Gastroesophageal sphincter (tissue), 4 donors: ENCODE measurements around the gene ITPK1. TPM values are rescaled to one million over a fixed set of nuclear protein-coding genes. Genes with fewer than 3 reads are reported as not detected.

ENCODE experiments used
- ATAC-seq: fragments of 150-250 bp; one replicate; pipeline ENCODE4 v1.9.1; 2016; ENCODE audit warnings: mild to moderate bottlenecking, moderate library complexity
- H3K27ac ChIP-seq, 4 donors: fragments of 200-600 bp; sonication (generic) in 3 of 4; 1 replicate in 3 of 4; 2 replicates in 1 of 4; pipeline ENCODE4 v1.5.1; 2016 to 2019
- H3K27me3 ChIP-seq: fragments of 200-600 bp; sonication (generic); one replicate; pipeline ENCODE4 v1.5.1; 2019
- H3K36me3 ChIP-seq, 2 donors: fragments of 200-600 bp; sonication (generic); one replicate each; pipeline ENCODE4 v1.5.1; 2019; ENCODE audit warnings: control low read depth in 1 of 2
- H3K4me1 ChIP-seq, 3 donors: fragments of 200-600 bp; sonication (generic); 1 replicate in 2 of 3; 2 replicates in 1 of 3; pipeline ENCODE4 v1.5.1; 2016 to 2019; ENCODE audit warnings: control low read depth in 2 of 3
- H3K4me3 ChIP-seq, 2 donors: fragments of 200-600 bp; sonication (generic); one replicate each; pipeline ENCODE4 v1.5.1; 2019; ENCODE audit warnings: mild to moderate bottlenecking in 1 of 2, moderate library complexity in 1 of 2
- H3K9me3 ChIP-seq, 3 donors: fragments of 200-600 bp; sonication (generic); one replicate each; pipeline ENCODE4 v1.5.1; 2017 to 2019; ENCODE audit warnings: control low read depth in 2 of 3
- EP300 ChIP-seq: sonication (generic); formaldehyde crosslinking; IDR thresholded peaks from one replicate; pipeline ENCODE4 v1.6.1; 2017; ENCODE audit warnings: antibody characterized with exemption, mild to moderate bottlenecking
- POLR2A ChIP-seq, 2 donors: fragments of 450-650 bp; IDR thresholded peaks; one replicate each; pipeline ENCODE4 v1.6.1; 2017; ENCODE audit warnings: antibody characterized with exemption in 2 of 2, mild to moderate bottlenecking in 2 of 2, moderate library complexity in 1 of 2
- POLR2AphosphoS5 ChIP-seq: sonication (generic); formaldehyde crosslinking; IDR thresholded peaks from one replicate; pipeline ENCODE4 v1.6.1; 2017; ENCODE audit warnings: antibody characterized with exemption
- WGBS, 2 donors: methylation state at CpG; one replicate each; pipeline ENCODE4 v1.1.5; 2018; ENCODE audit warnings: low coverage in 1 of 2; 5-methylcytosine and 5-hydroxymethylcytosine counted together
- total RNA-seq, 4 donors: library from RNA; depleted of rRNA; stranded (reverse); fragments of >200 nt; gene quantifications; one replicate each; pipeline ENCODE4 v1.1.0, GENCODE V29; 2016
- TF ChIP-seq, protein P1 (sequence below), 4 experiments: fragments of 200-600 bp in 2 of 4; fragments of 450-650 bp in 2 of 4; sonication (generic) in 1 of 4; IDR thresholded peaks; one replicate each; pipeline ENCODE4 v1.5.1; 2017 to 2019; ENCODE audit warnings: antibody characterized with exemption in 4 of 4, mild to moderate bottlenecking in 2 of 4, moderate library complexity in 2 of 4

Gene ITPK1
- total RNA-seq, 4 donors from 2014 or later = 68.8 to 201 (median 134) TPM

DNA sequence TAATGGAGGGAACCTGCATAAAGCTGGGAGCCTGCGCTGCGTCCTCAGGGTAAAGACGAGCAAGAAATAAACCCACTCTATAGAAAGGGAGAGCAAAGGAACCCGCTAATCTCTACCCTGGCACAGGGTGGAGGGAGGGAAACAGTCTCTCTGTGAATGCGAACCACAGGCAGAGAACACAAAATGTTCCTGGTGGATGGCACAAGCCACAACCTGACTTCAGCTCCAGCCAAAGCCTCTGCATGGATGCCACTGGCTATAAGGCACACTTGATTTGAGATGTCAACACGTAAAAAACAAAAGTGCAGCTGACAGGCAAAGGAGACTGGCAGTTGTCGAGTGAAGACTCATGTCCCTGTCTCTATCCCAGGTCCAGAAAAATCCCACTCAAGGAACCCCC is 160.3 kb downstream of the ITPK1 start:
- no peak for ATAC-seq
- TF ChIP-seq EP300 (no peak), POLR2A (IDR thresholded peaks at IDR 0.05) (no peak), POLR2AphosphoS5 (no peak)
- TF ChIP-seq, protein P1, sequence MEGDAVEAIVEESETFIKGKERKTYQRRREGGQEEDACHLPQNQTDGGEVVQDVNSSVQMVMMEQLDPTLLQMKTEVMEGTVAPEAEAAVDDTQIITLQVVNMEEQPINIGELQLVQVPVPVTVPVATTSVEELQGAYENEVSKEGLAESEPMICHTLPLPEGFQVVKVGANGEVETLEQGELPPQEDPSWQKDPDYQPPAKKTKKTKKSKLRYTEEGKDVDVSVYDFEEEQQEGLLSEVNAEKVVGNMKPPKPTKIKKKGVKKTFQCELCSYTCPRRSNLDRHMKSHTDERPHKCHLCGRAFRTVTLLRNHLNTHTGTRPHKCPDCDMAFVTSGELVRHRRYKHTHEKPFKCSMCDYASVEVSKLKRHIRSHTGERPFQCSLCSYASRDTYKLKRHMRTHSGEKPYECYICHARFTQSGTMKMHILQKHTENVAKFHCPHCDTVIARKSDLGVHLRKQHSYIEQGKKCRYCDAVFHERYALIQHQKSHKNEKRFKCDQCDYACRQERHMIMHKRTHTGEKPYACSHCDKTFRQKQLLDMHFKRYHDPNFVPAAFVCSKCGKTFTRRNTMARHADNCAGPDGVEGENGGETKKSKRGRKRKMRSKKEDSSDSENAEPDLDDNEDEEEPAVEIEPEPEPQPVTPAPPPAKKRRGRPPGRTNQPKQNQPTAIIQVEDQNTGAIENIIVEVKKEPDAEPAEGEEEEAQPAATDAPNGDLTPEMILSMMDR (IDR thresholded peaks at IDR 0.05) = no peak
- peaks cover 0 to 88% of the 10 kb centered on the region in 2 donors for H3K36me3 ChIP-seq

DNA sequence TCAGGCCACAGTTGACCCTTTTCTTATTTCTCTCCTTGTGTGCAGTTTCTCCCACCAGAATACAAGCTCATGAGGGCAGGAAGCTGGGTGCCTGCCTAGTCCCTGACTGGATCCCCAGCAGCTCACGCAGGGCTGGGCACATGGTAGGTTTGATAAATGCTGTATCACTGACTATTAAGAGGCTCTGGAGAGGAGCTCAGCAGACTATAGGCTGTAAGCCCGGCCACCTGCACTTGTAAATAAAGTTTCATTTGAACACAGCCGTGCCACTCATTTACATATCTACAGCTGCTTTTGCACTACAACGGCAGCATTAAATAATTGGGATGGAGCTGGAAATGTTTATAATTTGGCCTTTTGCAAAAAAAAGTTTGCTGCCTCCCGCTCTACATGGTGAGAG is 160.8 kb downstream of the ITPK1 start:
- peaks cover 0 to 88% of the 10 kb centered on the region in 2 donors for H3K36me3 ChIP-seq

More for the DNA sequence above, 160.3 kb downstream of the ITPK1 start:
- peaks cover 0 to 48% (median 7%) of the 10 kb centered on the region in 3 donors for H3K4me1 ChIP-seq
- 83 to 94% methylated on average over 6 to 7 of the region's 7 CpGs for WGBS, 2 donors
- H3K27ac ChIP-seq = no peak overlapping the region
- H3K9me3 ChIP-seq = no peaks in the 10 kb centered on the region
- H3K4me3 ChIP-seq = no peak overlapping the region
- H3K27me3 ChIP-seq = no peaks in the 10 kb centered on the region

DNA sequence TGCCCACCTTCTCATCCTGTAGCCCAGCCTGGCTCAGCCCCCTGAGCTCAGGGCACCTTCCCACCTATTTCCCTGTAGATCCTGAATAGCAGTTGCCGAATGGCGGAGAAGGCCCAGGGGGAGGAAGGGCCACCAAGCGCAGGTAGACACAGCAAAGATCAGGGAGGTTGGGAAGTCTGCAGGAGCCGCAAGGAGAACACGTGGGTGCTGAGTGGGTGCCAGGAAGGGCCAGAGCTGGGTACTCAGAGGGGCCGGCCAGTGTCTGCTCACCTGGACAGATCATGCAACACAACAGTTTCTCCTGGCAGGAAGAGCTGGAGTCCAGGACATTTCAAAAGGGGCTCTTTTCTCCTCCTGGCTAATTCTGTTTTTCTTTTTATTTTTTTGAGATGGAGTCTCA is 162.2 kb downstream of the ITPK1 start:
- TF ChIP-seq, protein P1 (IDR thresholded peaks at IDR 0.05) = no peak
- TF ChIP-seq EP300 (no peak), POLR2A (IDR thresholded peaks at IDR 0.05) (no peak), POLR2AphosphoS5 (no peak)
- no peaks in the 10 kb centered on the region for H3K27me3 ChIP-seq
- no peak overlapping the region for H3K4me3 ChIP-seq
- peaks cover 0 to 88% of the 10 kb centered on the region in 2 donors for H3K36me3 ChIP-seq
- WGBS, 2 donors = 79% methylated on average over 3 of the region's 6 CpGs; no CpG with 5 or more reads in 1 of the 2 donors
- no peaks in the 10 kb centered on the region for H3K9me3 ChIP-seq
- H3K27ac ChIP-seq = peak overlapping the region in 2 of 4 donors; percentile 26 to 32
- H3K4me1 ChIP-seq = peaks cover 0 to 40% (median 11%) of the 10 kb centered on the region in 3 donors
- ATAC-seq = no peak

More for the DNA sequence above, 160.8 kb downstream of the ITPK1 start:
- H3K27ac ChIP-seq = no peak overlapping the region
- ATAC-seq = no peak
- H3K27me3 ChIP-seq = no peaks in the 10 kb centered on the region
- no peak overlapping the region for H3K4me3 ChIP-seq
- peaks cover 0 to 50% (median 10%) of the 10 kb centered on the region in 3 donors for H3K4me1 ChIP-seq
- TF ChIP-seq POLR2AphosphoS5 (no peak), POLR2A (IDR thresholded peaks at IDR 0.05) (no peak), EP300 (no peak)
- TF ChIP-seq, protein P1 (IDR thresholded peaks at IDR 0.05) = no peak
- WGBS, 2 donors = 74 to 79% methylated on average over 4 of the region's 5 CpGs
- H3K9me3 ChIP-seq = no peaks in the 10 kb centered on the region

DNA sequence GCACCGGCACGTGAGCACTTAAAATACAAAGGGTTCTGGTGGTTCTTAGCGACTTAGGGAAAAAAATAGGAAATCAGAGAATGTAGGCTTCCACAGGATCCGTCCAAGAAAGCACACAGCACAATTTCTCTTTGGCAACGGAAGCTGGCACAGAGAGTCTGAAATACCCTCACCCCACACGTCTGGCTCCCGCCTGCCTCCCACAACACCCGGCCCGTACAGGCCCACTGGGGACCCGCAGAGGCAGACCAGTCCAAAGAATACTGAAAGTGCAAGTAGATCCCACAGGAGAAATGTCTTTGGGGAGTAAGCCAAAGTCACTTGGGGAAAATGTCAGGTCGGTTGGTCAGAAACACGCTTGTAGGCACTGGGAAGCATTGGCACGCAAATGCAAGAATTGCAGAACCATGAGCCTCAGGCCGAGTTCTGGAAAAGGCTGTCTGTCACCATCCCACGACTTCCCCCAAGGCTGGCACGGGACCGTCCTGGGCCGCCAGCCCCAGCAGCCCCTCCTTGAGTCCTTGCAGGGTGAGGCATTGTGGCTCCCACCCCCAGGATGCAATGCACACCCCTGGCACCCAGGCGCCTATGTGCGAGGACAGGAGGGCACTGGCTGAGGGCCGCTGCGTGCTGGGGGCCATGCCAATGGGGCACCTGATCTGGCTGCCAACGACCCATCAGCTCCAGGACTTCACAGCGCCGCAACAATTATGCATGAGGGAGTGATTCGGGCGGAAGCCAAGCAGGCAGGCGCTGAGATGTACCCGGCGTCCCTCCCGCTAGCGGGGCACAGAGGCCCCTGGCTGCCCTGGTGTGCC is 163.0 kb downstream of the ITPK1 start:
- H3K27ac ChIP-seq = peak overlapping the region in 3 of 4 donors; percentile 26 to 33 (median 32)
- peaks cover 0 to 88% of the 10 kb centered on the region in 2 donors for H3K36me3 ChIP-seq

More for the DNA sequence above, 163.0 kb downstream of the ITPK1 start:
- 72 to 90% methylated on average over 7 to 8 of the region's 32 CpGs for WGBS, 2 donors
- ATAC-seq = peak; percentile 11
- peaks cover 0 to 40% (median 11%) of the 10 kb centered on the region in 3 donors for H3K4me1 ChIP-seq
- TF ChIP-seq POLR2AphosphoS5 (no peak), EP300 (no peak), POLR2A (IDR thresholded peaks at IDR 0.05) (no peak)
- TF ChIP-seq, protein P1 (IDR thresholded peaks at IDR 0.05) = no peak
- no peaks in the 10 kb centered on the region for H3K9me3 ChIP-seq
- H3K4me3 ChIP-seq = no peak overlapping the region
- H3K27me3 ChIP-seq = no peaks in the 10 kb centered on the region
